Upper lobe of left lung (tissue), 6 donors: Measurements from ENCODE around the gene NXPE4. TPM values are rescaled to one million over a fixed set of nuclear protein-coding genes. Genes with fewer than 3 reads are reported as not detected.
A peak's percentile ranks its signal among the peaks of the same experiment; 100 is the strongest.
"Not testable (repeated sequence)": the region's sequence is repeated elsewhere in the genome, so short reads cannot be mapped to it uniquely, and the experiment has no call there.

Source experiments
- ATAC-seq, 2 donors: fragments of 200-7000 bp; cut with Tn5 transposase; one replicate each; pipeline ENCODE4 v1.9.1; 2022; ENCODE audit warnings: mild to moderate bottlenecking in 2 of 2, moderate library complexity in 2 of 2; ENCODE audit not compliant: low FRiP score in 2 of 2
- DNase-seq, 2 donors: peaks; one replicate each; pipeline ENCODE4 v3.0.0-alpha.2; 2019 to 2020
- H3K27ac ChIP-seq, 4 donors: fragments of 200-600 bp; sonication (generic); one replicate each; pipeline ENCODE4 v1.5.1; 2016 to 2019
- H3K27me3 ChIP-seq, 4 donors: fragments of 200-600 bp; sonication (generic); one replicate each; pipeline ENCODE4 v1.5.1; 2017 to 2019
- H3K36me3 ChIP-seq, 4 donors: fragments of 200-600 bp; sonication (generic); one replicate each; pipeline ENCODE4 v1.5.1; 2016 to 2019
- H3K4me1 ChIP-seq, 4 donors: fragments of 200-600 bp; sonication (generic); one replicate each; pipeline ENCODE4 v1.5.1; 2018 to 2019
- H3K4me3 ChIP-seq, 4 donors: fragments of 200-600 bp; sonication (generic); one replicate each; pipeline ENCODE4 v1.5.1; 2017 to 2019; ENCODE audit warnings: mild to moderate bottlenecking in 2 of 4, moderate library complexity in 1 of 4
- H3K9me3 ChIP-seq, 4 donors: fragments of 200-600 bp; sonication (generic); one replicate each; pipeline ENCODE4 v1.5.1; 2018 to 2019
- EP300 ChIP-seq, 4 donors: sonication (generic); formaldehyde crosslinking; IDR thresholded peaks; one replicate each; pipeline ENCODE4 v1.5.1; 2017; ENCODE audit warnings: antibody characterized with exemption in 4 of 4, control low read depth in 2 of 4
- POLR2A ChIP-seq, 4 donors: fragments of 450-650 bp; IDR thresholded peaks; one replicate each; pipeline ENCODE4 v1.5.1; 2016 to 2017; ENCODE audit warnings: antibody characterized with exemption in 4 of 4, mild to moderate bottlenecking in 2 of 4
- POLR2AphosphoS5 ChIP-seq, 2 donors: sonication (generic); formaldehyde crosslinking; IDR thresholded peaks; one replicate each; pipeline ENCODE4 v1.5.1; 2017; ENCODE audit warnings: antibody characterized with exemption in 2 of 2
- WGBS, 2 donors: methylation state at CpG; one replicate each; pipeline ENCODE4 v1.1.5; 2017 to 2018; 5-methylcytosine and 5-hydroxymethylcytosine counted together
- total RNA-seq, 6 donors: library from RNA; depleted of rRNA in 4 of 6; stranded (reverse); fragments of >200 nt in 4 of 6; gene quantifications; one replicate each; pipeline versions ENCODE4 v1.1.0 to v1.2.1, GENCODE V29; 2016 to 2021
- TF ChIP-seq, protein P1 (sequence below), 6 experiments: fragments of 450-650 bp in 4 of 6; fragments of 200-600 bp in 2 of 6; sonication (generic) in 2 of 6; IDR thresholded peaks; one replicate each; pipeline ENCODE4 v1.5.1; 2016 to 2019; ENCODE audit warnings: antibody characterized with exemption in 6 of 6
- donor health status: DM: no; HTN: no; CAD: no; lungs with moderate emphysema.
- donor health status: DM: no; HTN: yes; CAD: no; lungs with severe emphysema.

NXPE4 gene
- total RNA-seq, 6 donors from 2014 or later, result 0.13 TPM; not detected in 5

DNA sequence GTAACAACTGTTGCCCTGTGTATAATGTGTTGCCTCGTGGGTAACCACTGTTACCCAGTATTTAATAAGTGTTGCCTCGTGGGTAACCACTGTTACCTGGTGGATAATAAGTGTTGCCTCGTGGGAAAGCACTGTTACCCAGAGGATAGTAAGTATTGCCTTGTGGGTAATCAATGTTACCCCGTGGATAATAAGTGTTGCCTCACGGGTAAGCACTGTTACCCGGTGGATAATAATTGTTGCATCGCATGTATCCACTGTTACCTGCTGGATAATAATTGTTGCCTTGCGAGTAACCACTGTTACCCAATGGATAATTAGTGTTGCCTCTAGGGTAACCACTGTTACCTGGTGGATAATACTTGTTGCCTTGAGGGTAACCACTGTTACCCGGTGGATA lies 17.1 kb upstream of the NXPE4 start:
- H3K27ac ChIP-seq, result no peak overlapping the region
- H3K36me3 ChIP-seq, result no peaks in the 10 kb centered on the region
- no peaks in the 10 kb centered on the region for H3K9me3 ChIP-seq
- no peak overlapping the region for H3K4me3 ChIP-seq
- DNase-seq (no peak), ATAC-seq (no peak)
- no peaks in the 10 kb centered on the region for H3K4me1 ChIP-seq
- TF ChIP-seq, protein P1, sequence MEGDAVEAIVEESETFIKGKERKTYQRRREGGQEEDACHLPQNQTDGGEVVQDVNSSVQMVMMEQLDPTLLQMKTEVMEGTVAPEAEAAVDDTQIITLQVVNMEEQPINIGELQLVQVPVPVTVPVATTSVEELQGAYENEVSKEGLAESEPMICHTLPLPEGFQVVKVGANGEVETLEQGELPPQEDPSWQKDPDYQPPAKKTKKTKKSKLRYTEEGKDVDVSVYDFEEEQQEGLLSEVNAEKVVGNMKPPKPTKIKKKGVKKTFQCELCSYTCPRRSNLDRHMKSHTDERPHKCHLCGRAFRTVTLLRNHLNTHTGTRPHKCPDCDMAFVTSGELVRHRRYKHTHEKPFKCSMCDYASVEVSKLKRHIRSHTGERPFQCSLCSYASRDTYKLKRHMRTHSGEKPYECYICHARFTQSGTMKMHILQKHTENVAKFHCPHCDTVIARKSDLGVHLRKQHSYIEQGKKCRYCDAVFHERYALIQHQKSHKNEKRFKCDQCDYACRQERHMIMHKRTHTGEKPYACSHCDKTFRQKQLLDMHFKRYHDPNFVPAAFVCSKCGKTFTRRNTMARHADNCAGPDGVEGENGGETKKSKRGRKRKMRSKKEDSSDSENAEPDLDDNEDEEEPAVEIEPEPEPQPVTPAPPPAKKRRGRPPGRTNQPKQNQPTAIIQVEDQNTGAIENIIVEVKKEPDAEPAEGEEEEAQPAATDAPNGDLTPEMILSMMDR (IDR thresholded peaks at IDR 0.05), result no peak
- TF ChIP-seq EP300 (IDR thresholded peaks at IDR 0.05) (no peak), POLR2AphosphoS5 (IDR thresholded peaks at IDR 0.05) (no peak), POLR2A (IDR thresholded peaks at IDR 0.05) (no peak)
- WGBS, 2 donors, result 88 to 91% methylated on average over 9 of the region's 9 CpGs
- no peaks in the 10 kb centered on the region for H3K27me3 ChIP-seq

DNA sequence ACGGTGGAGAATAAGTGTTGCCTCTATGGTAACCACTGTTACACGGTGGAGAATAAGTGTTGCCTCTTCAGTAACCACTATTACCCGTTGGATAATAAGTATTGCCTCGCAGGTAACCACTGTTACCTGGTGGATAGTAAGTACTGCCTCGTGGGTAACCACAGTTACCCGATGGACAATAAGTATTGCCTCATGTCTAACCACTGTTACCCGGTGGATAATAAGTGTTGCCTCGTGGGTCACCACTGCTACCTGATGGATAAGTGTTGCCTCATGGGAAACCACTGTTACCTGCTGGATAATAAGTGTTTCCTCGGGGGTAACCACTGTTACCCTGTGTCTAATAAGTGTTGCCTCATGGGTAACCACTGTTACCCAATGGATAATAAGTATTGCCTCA lies 16.6 kb upstream of the NXPE4 start:
- H3K27ac ChIP-seq, H3K4me1 ChIP-seq, H3K4me3 ChIP-seq, DNase-seq, H3K27me3 ChIP-seq, H3K36me3 ChIP-seq, ATAC-seq, H3K9me3 ChIP-seq: not testable (repeated sequence)
- WGBS, 2 donors, result 82 to 88% methylated on average over 9 of the region's 9 CpGs

- TF ChIP-seq POLR2A (IDR thresholded peaks at IDR 0.05), result no peak
- no peak for TF ChIP-seq EP300 (IDR thresholded peaks at IDR 0.05)
- TF ChIP-seq, protein P1 (IDR thresholded peaks at IDR 0.05), result peak in 1 of 6 experiments; percentile 43
- no peak for TF ChIP-seq POLR2AphosphoS5 (IDR thresholded peaks at IDR 0.05)
- Histone ChIP-seq H3K36me3 (no peaks in the 10 kb centered on the region), H3K9me3 (no peaks in the 10 kb centered on the region), H3K27me3 (no peaks in the 10 kb centered on the region), H3K27ac (no peak overlapping the region), H3K4me1 (no peaks in the 10 kb centered on the region), H3K4me3 (no peak overlapping the region)
- WGBS, 2 donors, result 87 to 91% methylated on average over 18 of the region's 18 CpGs
- DNase-seq, result no peak
- no peak for ATAC-seq
Observed at GRCh38 chr11:114610984-114611944, 15.7 kb upstream of the NXPE4 start.

- Histone ChIP-seq H3K9me3 (no peaks in the 10 kb centered on the region), H3K27me3 (no peaks in the 10 kb centered on the region), H3K4me3 (no peak overlapping the region), H3K27ac (no peak overlapping the region), H3K36me3 (no peaks in the 10 kb centered on the region), H3K4me1 (no peaks in the 10 kb centered on the region)
- DNase-seq (no peak), ATAC-seq (no peak)
- WGBS, 2 donors, result 82 to 93% methylated on average over 10 of the region's 10 CpGs
- TF ChIP-seq POLR2AphosphoS5 (IDR thresholded peaks at IDR 0.05), result no peak
Observed at GRCh38 chr11:114610550-114610949, 15.0 kb upstream of the NXPE4 start.

DNA sequence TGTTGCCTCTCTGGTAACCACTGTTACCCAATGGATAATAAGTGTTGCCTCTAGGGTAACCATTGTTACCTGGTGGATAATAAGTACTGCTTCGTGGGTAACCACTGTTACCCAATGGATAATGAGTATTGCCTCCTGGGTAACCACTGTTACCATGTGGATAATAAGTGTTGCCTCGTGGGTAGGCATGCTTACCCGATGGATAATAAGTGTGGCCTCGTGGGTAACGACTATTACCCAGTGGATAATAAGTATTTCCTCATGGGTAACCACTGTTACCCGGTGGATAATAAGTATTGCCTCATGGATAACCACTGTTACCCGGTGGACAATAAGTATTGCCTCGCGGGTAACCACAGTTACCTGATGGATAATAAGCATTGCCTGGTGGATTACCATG lies 13.8 kb upstream of the NXPE4 start:
- Histone ChIP-seq H3K9me3 (no peaks in the 10 kb centered on the region), H3K4me3 (no peak overlapping the region), H3K27me3 (no peaks in the 10 kb centered on the region), H3K36me3 (no peaks in the 10 kb centered on the region), H3K27ac (no peak overlapping the region), H3K4me1 (no peaks in the 10 kb centered on the region)
- TF ChIP-seq POLR2A (IDR thresholded peaks at IDR 0.05) (no peak), EP300 (IDR thresholded peaks at IDR 0.05) (no peak), POLR2AphosphoS5 (IDR thresholded peaks at IDR 0.05) (no peak)
- TF ChIP-seq, protein P1 (IDR thresholded peaks at IDR 0.05), result no peak
- no peak for ATAC-seq
- DNase-seq, result no peak
- WGBS, 2 donors, result 83 to 88% methylated on average over 9 of the region's 9 CpGs

DNA sequence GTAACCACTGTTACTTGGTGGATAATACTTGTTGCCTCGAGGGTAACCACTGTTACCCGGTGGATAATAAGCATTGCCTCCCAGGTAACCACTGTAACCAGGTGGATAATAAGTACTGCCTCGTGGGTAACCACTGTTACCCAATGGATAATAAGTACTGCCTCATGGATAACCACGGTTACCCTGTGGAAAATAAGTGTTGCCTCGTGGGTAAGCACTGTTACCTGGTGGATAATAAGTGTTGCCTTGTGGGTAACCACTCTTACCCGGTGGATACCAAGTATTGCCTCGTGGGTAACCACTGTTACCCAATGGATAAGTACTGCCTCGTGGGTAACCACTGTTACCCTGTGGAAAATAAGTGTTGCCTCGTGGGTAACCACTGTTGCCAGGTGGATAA lies 13.0 kb upstream of the NXPE4 start:
- H3K4me3 ChIP-seq, DNase-seq, ATAC-seq, H3K9me3 ChIP-seq, H3K36me3 ChIP-seq, H3K27me3 ChIP-seq, H3K4me1 ChIP-seq, H3K27ac ChIP-seq: not testable (repeated sequence)
- WGBS, 2 donors, result 74 to 83% methylated on average over 6 to 9 of the region's 9 CpGs
